Erythroblast (primary cell): ENCODE data around the gene SAG.

Experiments
- GATA1 ChIP-seq: IDR thresholded peaks from 2 replicates; pipeline ENCODE4 v1.6.1; 2011; ENCODE audit warnings: low read depth, mild to moderate bottlenecking, control low read depth, low read length, moderate library complexity
- POLR2A ChIP-seq: IDR thresholded peaks from 2 replicates; pipeline ENCODE4 v1.6.1; 2011; ENCODE audit warnings: mild to moderate bottlenecking, low read length

DNA sequence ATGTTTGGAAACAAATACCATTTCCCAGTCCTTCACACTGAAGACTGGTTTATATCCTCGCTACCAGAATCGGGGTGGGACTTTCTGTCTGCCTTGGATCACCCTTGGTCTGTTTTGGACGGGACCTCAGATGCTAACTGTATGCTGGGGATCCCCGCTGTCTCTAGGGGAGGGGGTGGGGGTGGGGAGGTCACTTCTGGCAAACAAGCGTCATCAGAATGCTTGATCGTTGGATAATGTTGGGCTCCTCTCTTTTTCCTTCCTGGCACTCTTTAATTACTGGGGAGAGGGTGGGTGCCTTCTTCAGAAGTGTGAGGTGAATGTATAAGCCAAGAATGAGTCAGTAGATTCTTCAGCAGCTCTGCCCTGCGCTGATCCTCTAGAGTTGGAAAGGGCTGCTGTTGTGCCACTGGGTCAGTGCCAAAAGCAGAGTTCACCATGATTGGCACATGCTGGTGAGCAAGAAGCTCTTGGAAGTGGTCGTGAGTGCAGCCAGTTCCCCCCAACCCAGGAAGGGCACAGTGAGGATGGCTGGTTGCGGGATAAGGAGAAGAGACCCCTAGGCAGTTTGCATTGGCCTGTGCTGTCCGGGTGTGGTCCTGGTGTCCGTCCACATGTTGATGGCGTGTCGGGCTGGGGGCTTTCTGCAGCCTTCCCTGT, 78.9 kb downstream of the SAG start:
- TF ChIP-seq POLR2A (no peak), GATA1 (no peak)
